Glutamatergic neuron (in vitro differentiated cells): ENCODE data around the gene RDH13. TPM values are rescaled to one million over a fixed set of nuclear protein-coding genes. Genes with fewer than 3 reads are reported as not detected.

ENCODE experiments used
- DNase-seq: peaks from one replicate; pipeline ENCODE4 v3.0.0; 2022
- H3K27ac Mint-ChIP-seq: one replicate; pipeline ENCODE4 v1.8.0; 2020; ENCODE audit warnings: mild to moderate bottlenecking, mixed read lengths, inconsistent platforms; ENCODE audit not compliant: unreplicated experiment
- H3K27me3 Mint-ChIP-seq: one replicate; pipeline ENCODE4 v1.8.0; 2020; ENCODE audit warnings: mild to moderate bottlenecking, moderate library complexity, mixed read lengths, inconsistent platforms; ENCODE audit not compliant: unreplicated experiment
- H3K36me3 Mint-ChIP-seq: one replicate; pipeline ENCODE4 v1.8.0; 2020; ENCODE audit warnings: mild to moderate bottlenecking, mixed read lengths, inconsistent platforms; ENCODE audit not compliant: unreplicated experiment
- H3K4me1 Mint-ChIP-seq: one replicate; pipeline ENCODE4 v1.8.0; 2020; ENCODE audit warnings: mild to moderate bottlenecking, low read depth, mixed read lengths, inconsistent platforms; ENCODE audit not compliant: unreplicated experiment
- H3K4me3 Mint-ChIP-seq: one replicate; pipeline ENCODE4 v1.8.0; 2020; ENCODE audit warnings: mild to moderate bottlenecking, mixed read lengths, inconsistent platforms; ENCODE audit not compliant: unreplicated experiment
- H3K9me3 Mint-ChIP-seq: one replicate; pipeline ENCODE4 v1.8.0; 2020; ENCODE audit warnings: mild to moderate bottlenecking, moderate library complexity, mixed read lengths, inconsistent platforms; ENCODE audit not compliant: unreplicated experiment
- CTCF ChIP-seq: fragments of 200-600 bp; sonication (generic); IDR thresholded peaks from one replicate; pipeline ENCODE4 v1.5.0; 2021; ENCODE audit not compliant: partially characterized antibody, unreplicated experiment
- total RNA-seq: library from RNA; stranded (reverse); fragmentation: NEBNext Ultra II Directional; extraction: Animal tissue kit (Norgen Biotek cat#: 25700); gene quantifications from one replicate; pipeline ENCODE4 v1.2.1, GENCODE V29; 2021; ENCODE audit not compliant: unreplicated experiment

The RDH13 gene
- total RNA-seq, 1 donor from 2014 or later = 17.9 TPM

- Mint-ChIP-seq H3K9me3 (peaks cover 8% of the 10 kb centered on the region), H3K27ac (no peak overlapping the region), H3K4me1 (peaks cover 12% of the 10 kb centered on the region)
Measured at GRCh38 chr19:55098716-55099556, 36.0 kb upstream of the RDH13 start.

GRCh38 chr19:55097864-55098715 is 35.1 kb upstream of the RDH13 start:
- no peak overlapping the region for H3K4me3 Mint-ChIP-seq
- TF ChIP-seq CTCF = no peak
- H3K27ac Mint-ChIP-seq = no peak overlapping the region
- peaks cover 8% of the 10 kb centered on the region for H3K9me3 Mint-ChIP-seq
- peaks cover 12% of the 10 kb centered on the region for H3K4me1 Mint-ChIP-seq
- no peak for DNase-seq
- H3K36me3 Mint-ChIP-seq = peaks cover 7% of the 10 kb centered on the region
- peaks cover 4% of the 10 kb centered on the region for H3K27me3 Mint-ChIP-seq

More at GRCh38 chr19:55098716-55099556, 36.0 kb upstream of the RDH13 start:
- peak; percentile 33 for DNase-seq
- Mint-ChIP-seq H3K4me3 (no peak overlapping the region), H3K27me3 (peaks cover 4% of the 10 kb centered on the region), H3K36me3 (peaks cover 12% of the 10 kb centered on the region)
- peak; percentile 36 for TF ChIP-seq CTCF

- peaks cover 6% of the 10 kb centered on the region for H3K9me3 Mint-ChIP-seq
- peaks cover 4% of the 10 kb centered on the region for H3K27me3 Mint-ChIP-seq
- no peak for TF ChIP-seq CTCF
- no peak overlapping the region for H3K27ac Mint-ChIP-seq
- no peak overlapping the region for H3K4me3 Mint-ChIP-seq
- DNase-seq = no peak
- peaks cover 12% of the 10 kb centered on the region for H3K4me1 Mint-ChIP-seq
- H3K36me3 Mint-ChIP-seq = no peaks in the 10 kb centered on the region
Measured at GRCh38 chr19:55096061-55096701, 33.2 kb upstream of the RDH13 start.

- DNase-seq = peak; percentile 60
- H3K27me3 Mint-ChIP-seq = peaks cover 6% of the 10 kb centered on the region
- H3K9me3 Mint-ChIP-seq = peaks cover 6% of the 10 kb centered on the region
- no peak overlapping the region for H3K4me3 Mint-ChIP-seq
- H3K4me1 Mint-ChIP-seq = peaks cover 13% of the 10 kb centered on the region
- H3K27ac Mint-ChIP-seq = no peak overlapping the region
- TF ChIP-seq CTCF = no peak
- no peaks in the 10 kb centered on the region for H3K36me3 Mint-ChIP-seq
Measured at GRCh38 chr19:55095260-55096060, 32.5 kb upstream of the RDH13 start.
